Ishikawa (cell line): ENCODE results near the gene APOC3.

Experiments
- CEBPB ChIP-seq: IDR thresholded peaks from 2 replicates; pipeline ENCODE4 v1.6.1; 2012
- EP300 ChIP-seq: IDR thresholded peaks from 2 replicates; pipeline ENCODE4 v1.6.1; 2012; ENCODE audit warnings: borderline replicate concordance
- MAX ChIP-seq: IDR thresholded peaks from 2 replicates; pipeline ENCODE4 v1.6.1; 2012
- TEAD4 ChIP-seq: IDR thresholded peaks from 2 replicates; pipeline ENCODE4 v1.6.1; 2012
- YY1 ChIP-seq: IDR thresholded peaks from 2 replicates; pipeline ENCODE4 v1.6.1; 2012; ENCODE audit warnings: low read depth
- TF ChIP-seq, protein P1 (sequence below): IDR thresholded peaks from 2 replicates; pipeline ENCODE4 v1.6.1; 2012; ENCODE audit warnings: low read depth, mild to moderate bottlenecking

DNA sequence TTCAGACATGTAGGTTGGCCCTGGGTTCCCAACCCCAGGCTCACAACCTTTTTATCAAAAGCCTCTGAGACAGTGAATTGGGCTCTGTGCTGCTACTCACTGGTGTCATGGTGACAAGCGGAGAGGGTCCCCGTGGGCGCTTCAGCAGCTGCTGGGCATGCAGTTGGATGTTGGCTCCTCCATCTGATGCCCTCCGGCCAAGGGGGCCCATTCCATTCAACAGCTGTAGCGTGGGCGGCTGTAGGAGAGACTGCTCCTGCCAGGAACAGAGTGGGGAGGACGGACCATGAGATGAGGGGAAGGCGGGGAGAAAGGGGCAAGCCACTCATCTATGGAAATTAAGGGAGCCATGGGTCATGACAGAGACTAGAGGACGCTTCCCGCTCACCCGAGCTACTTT is 43.7 kb downstream of the APOC3 start:
- TF ChIP-seq MAX (no peak), YY1 (no peak), CEBPB (no peak), EP300 (no peak), TEAD4 (no peak)
- TF ChIP-seq, protein P1, sequence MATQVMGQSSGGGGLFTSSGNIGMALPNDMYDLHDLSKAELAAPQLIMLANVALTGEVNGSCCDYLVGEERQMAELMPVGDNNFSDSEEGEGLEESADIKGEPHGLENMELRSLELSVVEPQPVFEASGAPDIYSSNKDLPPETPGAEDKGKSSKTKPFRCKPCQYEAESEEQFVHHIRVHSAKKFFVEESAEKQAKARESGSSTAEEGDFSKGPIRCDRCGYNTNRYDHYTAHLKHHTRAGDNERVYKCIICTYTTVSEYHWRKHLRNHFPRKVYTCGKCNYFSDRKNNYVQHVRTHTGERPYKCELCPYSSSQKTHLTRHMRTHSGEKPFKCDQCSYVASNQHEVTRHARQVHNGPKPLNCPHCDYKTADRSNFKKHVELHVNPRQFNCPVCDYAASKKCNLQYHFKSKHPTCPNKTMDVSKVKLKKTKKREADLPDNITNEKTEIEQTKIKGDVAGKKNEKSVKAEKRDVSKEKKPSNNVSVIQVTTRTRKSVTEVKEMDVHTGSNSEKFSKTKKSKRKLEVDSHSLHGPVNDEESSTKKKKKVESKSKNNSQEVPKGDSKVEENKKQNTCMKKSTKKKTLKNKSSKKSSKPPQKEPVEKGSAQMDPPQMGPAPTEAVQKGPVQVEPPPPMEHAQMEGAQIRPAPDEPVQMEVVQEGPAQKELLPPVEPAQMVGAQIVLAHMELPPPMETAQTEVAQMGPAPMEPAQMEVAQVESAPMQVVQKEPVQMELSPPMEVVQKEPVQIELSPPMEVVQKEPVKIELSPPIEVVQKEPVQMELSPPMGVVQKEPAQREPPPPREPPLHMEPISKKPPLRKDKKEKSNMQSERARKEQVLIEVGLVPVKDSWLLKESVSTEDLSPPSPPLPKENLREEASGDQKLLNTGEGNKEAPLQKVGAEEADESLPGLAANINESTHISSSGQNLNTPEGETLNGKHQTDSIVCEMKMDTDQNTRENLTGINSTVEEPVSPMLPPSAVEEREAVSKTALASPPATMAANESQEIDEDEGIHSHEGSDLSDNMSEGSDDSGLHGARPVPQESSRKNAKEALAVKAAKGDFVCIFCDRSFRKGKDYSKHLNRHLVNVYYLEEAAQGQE, result no peak
